HepG2 (cell line): ENCODE results near the gene ZCCHC3. TPM values are rescaled to one million over a fixed set of nuclear protein-coding genes. Genes with fewer than 3 reads are reported as not detected.
A peak's percentile ranks its signal among the peaks of the same experiment; 100 is the strongest.

Experiments
- ATRX ChIP-seq: sonication (generic); formaldehyde crosslinking; IDR thresholded peaks from 2 replicates; pipeline ENCODE4 v1.4.0; 2020; ENCODE audit warnings: missing genetic modification reagents, borderline replicate concordance
- CC2D1A ChIP-seq: sonication (generic); formaldehyde crosslinking; IDR thresholded peaks from 2 replicates; pipeline ENCODE4 v1.8.1; 2023; ENCODE audit warnings: mild to moderate bottlenecking, missing genetic modification reagents
- FOXJ3 ChIP-seq: sonication (generic); formaldehyde crosslinking; IDR thresholded peaks from 2 replicates; pipeline ENCODE4 v1.4.0; 2020; ENCODE audit warnings: missing genetic modification reagents, mild to moderate bottlenecking, borderline replicate concordance
- HNRNPH1 ChIP-seq: fragments of 200-400 bp; formaldehyde crosslinking; optimal IDR thresholded peaks from 2 replicates; pipeline ENCODE3; 2017; ENCODE audit warnings: mild to moderate bottlenecking, low read depth, low read length
- PAWR ChIP-seq: sonication (generic); formaldehyde crosslinking; IDR thresholded peaks from 2 replicates; pipeline ENCODE4 v1.4.0; 2020; ENCODE audit warnings: missing genetic modification reagents, mild to moderate bottlenecking, borderline replicate concordance
- RBM22 ChIP-seq: fragments of 200-400 bp; formaldehyde crosslinking; optimal IDR thresholded peaks from 2 replicates; pipeline ENCODE3; 2017; ENCODE audit warnings: mild to moderate bottlenecking, low read length, moderate library complexity
- XBP1 ChIP-seq: sonication (generic); formaldehyde crosslinking; IDR thresholded peaks from 2 replicates; pipeline ENCODE4 v1.5.0; 2020; ENCODE audit warnings: missing genetic modification reagents
- YY1 ChIP-seq: IDR thresholded peaks from 2 replicates; pipeline ENCODE4 v1.6.1; 2011; ENCODE audit warnings: low read length, low read depth, moderate library complexity, mild to moderate bottlenecking; ENCODE audit not compliant: insufficient read depth, insufficient replicate concordance
- ZFY ChIP-seq: sonication (generic); formaldehyde crosslinking; IDR thresholded peaks from 2 replicates; pipeline ENCODE4 v1.4.0; 2020; ENCODE audit warnings: missing genetic modification reagents
- ZKSCAN5 ChIP-seq: sonication (generic); formaldehyde crosslinking; IDR thresholded peaks from 2 replicates; pipeline ENCODE4 v1.5.1; 2020; ENCODE audit warnings: mild to moderate bottlenecking, missing genetic modification reagents
- ZNF138 ChIP-seq: sonication (generic); formaldehyde crosslinking; IDR thresholded peaks from 2 replicates; pipeline ENCODE4 v1.5.0; 2020; ENCODE audit warnings: mild to moderate bottlenecking, low read depth, missing genetic modification reagents
- ZNF205 ChIP-seq: IDR thresholded peaks from 2 replicates; pipeline ENCODE4 v1.6.1; 2018; ENCODE audit warnings: missing biosample characterization, missing genetic modification reagents
- ZNF224 ChIP-seq: sonication (generic); formaldehyde crosslinking; IDR thresholded peaks from 2 replicates; pipeline ENCODE4 v1.5.0; 2020; ENCODE audit warnings: mild to moderate bottlenecking, missing genetic modification reagents
- ZNF256 ChIP-seq: sonication (generic); formaldehyde crosslinking; conservative IDR thresholded peaks from 2 replicates; pipeline ENCODE4 v1.4.0; 2020; ENCODE audit warnings: missing genetic modification reagents
- ZNF263 ChIP-seq: sonication (generic); formaldehyde crosslinking; IDR thresholded peaks from 2 replicates; pipeline ENCODE4 v1.4.0; 2020; ENCODE audit warnings: missing genetic modification reagents
- ZNF264 ChIP-seq: sonication (generic); formaldehyde crosslinking; IDR thresholded peaks from 2 replicates; pipeline ENCODE4 v1.4.0; 2020; ENCODE audit warnings: missing genetic modification reagents
- ZNF644 ChIP-seq: IDR thresholded peaks from 2 replicates; pipeline ENCODE4 v1.6.1; 2016; ENCODE audit warnings: low read depth
- ZNF737 ChIP-seq: sonication (generic); formaldehyde crosslinking; IDR thresholded peaks from 2 replicates; pipeline ENCODE4 v1.5.0; 2020; ENCODE audit warnings: missing genetic modification reagents, mild to moderate bottlenecking, borderline replicate concordance
- ZNF883 ChIP-seq: sonication (generic); formaldehyde crosslinking; IDR thresholded peaks from 2 replicates; pipeline ENCODE4 v1.5.1; 2020; ENCODE audit warnings: mild to moderate bottlenecking, missing genetic modification reagents; ENCODE audit errors: not compliant biosample characterization
- ZSCAN29 ChIP-seq: sonication (generic); formaldehyde crosslinking; conservative IDR thresholded peaks from 2 replicates; pipeline ENCODE4 v1.4.0; 2020; ENCODE audit warnings: mild to moderate bottlenecking, missing genetic modification reagents
- ZSCAN30 ChIP-seq: sonication (generic); formaldehyde crosslinking; IDR thresholded peaks from 2 replicates; pipeline ENCODE4 v1.5.0; 2020; ENCODE audit warnings: mild to moderate bottlenecking, missing genetic modification reagents
- polyA plus RNA-seq, 8 experiments: library from polyadenylated mRNA; depleted of rRNA in 3 of 8; stranded (reverse) in 7 of 8; unstranded in 1 of 8; fragments of >200 nt; fragmentation: Illumina TruSeq in 4 of 8; extraction: Trizol in 4 of 8; gene quantifications; 2 replicates each; pipeline versions ENCODE4 v1.2.1 to v1.2.3, GENCODE V29; 2011 to 2016; ENCODE audit warnings: low read depth in 4 of 8, missing spikeins in 1 of 8, mixed read lengths in 1 of 8; ENCODE audit not compliant: insufficient read depth in 1 of 8
- total RNA-seq, 5 experiments: library from RNA; depleted of rRNA; stranded (reverse); fragments of >200 nt; fragmentation: Illumina TruSeq; extraction: Trizol; gene quantifications; 2 replicates each; pipeline ENCODE4 v1.2.3, GENCODE V29; 2016; ENCODE audit warnings: low read depth in 1 of 5
- TF ChIP-seq, protein P1 (sequence below): IDR thresholded peaks from 2 replicates; pipeline ENCODE4 v1.6.1; 2018; ENCODE audit warnings: missing genetic modification reagents
- TF ChIP-seq, protein P2 (sequence below): sonication (generic); formaldehyde crosslinking; IDR thresholded peaks from 2 replicates; pipeline ENCODE4 v1.4.0; 2020; ENCODE audit warnings: mild to moderate bottlenecking, missing genetic modification reagents
- TF ChIP-seq, protein P3 (sequence below): sonication (generic); formaldehyde crosslinking; IDR thresholded peaks from 2 replicates; pipeline ENCODE4 v1.5.0; 2020; ENCODE audit warnings: missing genetic modification reagents, mild to moderate bottlenecking, borderline replicate concordance

Gene ZCCHC3
- total and polyA plus RNA-seq, 2 of the 13 experiments (the other 11 are each of a cell fraction or from before 2014, with no cell fraction given), result 46.6 to 63.0 TPM

DNA sequence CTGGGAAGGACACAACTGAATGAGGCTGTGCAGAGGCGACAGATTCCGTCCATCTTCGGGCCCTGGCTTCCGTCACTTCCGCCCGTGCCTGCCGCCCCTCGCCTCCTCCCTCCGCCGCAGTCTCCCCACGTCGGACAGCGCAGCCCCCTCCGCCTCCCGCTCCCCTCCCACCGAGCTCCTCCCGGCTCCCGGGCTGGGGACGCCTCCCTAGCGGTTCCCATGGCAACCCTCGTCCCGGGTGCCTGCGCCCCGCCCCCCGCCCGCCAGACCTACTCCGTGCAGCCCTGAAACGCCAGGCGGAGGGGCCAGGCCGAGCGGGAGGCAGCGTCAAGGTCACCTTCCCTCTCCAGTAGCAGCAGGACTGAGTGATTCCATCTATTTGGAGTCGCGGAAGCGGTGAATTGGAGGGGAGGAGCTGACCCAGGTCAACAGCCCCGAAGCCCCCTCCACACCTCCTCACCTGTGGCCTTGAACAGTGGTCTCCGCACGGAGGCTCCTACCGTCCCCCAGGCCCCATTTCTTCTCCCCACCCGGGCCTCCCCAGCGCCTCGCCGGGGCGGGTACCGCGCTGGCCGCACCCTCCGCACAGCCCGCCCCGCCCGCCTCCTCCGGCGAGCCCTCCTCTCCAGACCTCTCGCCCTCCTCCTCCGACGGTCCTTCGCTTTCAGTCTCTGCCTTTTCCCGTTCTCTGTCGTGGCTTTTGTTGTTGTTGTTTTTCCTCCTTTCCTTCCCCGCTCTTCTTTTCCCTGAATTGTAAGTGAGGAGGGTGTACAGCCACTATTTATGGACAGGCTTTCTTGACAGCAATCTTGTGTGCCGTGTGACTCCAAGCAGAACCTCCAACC, 50.5 kb downstream of the ZCCHC3 start (continued):
- TF ChIP-seq, protein P1, sequence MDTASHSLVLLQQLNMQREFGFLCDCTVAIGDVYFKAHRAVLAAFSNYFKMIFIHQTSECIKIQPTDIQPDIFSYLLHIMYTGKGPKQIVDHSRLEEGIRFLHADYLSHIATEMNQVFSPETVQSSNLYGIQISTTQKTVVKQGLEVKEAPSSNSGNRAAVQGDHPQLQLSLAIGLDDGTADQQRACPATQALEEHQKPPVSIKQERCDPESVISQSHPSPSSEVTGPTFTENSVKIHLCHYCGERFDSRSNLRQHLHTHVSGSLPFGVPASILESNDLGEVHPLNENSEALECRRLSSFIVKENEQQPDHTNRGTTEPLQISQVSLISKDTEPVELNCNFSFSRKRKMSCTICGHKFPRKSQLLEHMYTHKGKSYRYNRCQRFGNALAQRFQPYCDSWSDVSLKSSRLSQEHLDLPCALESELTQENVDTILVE (CRISPR knock-in tag), result peak; percentile 100
- TF ChIP-seq PAWR, result no peak; the same call in 1 of the 2 replicates
- TF ChIP-seq FOXJ3, result peak; percentile 76; the same call in 1 of the 2 replicates
- no peak for TF ChIP-seq ZKSCAN5
- TF ChIP-seq YY1, result peak; percentile 79
- no peak for TF ChIP-seq ZNF737
- TF ChIP-seq, protein P2, sequence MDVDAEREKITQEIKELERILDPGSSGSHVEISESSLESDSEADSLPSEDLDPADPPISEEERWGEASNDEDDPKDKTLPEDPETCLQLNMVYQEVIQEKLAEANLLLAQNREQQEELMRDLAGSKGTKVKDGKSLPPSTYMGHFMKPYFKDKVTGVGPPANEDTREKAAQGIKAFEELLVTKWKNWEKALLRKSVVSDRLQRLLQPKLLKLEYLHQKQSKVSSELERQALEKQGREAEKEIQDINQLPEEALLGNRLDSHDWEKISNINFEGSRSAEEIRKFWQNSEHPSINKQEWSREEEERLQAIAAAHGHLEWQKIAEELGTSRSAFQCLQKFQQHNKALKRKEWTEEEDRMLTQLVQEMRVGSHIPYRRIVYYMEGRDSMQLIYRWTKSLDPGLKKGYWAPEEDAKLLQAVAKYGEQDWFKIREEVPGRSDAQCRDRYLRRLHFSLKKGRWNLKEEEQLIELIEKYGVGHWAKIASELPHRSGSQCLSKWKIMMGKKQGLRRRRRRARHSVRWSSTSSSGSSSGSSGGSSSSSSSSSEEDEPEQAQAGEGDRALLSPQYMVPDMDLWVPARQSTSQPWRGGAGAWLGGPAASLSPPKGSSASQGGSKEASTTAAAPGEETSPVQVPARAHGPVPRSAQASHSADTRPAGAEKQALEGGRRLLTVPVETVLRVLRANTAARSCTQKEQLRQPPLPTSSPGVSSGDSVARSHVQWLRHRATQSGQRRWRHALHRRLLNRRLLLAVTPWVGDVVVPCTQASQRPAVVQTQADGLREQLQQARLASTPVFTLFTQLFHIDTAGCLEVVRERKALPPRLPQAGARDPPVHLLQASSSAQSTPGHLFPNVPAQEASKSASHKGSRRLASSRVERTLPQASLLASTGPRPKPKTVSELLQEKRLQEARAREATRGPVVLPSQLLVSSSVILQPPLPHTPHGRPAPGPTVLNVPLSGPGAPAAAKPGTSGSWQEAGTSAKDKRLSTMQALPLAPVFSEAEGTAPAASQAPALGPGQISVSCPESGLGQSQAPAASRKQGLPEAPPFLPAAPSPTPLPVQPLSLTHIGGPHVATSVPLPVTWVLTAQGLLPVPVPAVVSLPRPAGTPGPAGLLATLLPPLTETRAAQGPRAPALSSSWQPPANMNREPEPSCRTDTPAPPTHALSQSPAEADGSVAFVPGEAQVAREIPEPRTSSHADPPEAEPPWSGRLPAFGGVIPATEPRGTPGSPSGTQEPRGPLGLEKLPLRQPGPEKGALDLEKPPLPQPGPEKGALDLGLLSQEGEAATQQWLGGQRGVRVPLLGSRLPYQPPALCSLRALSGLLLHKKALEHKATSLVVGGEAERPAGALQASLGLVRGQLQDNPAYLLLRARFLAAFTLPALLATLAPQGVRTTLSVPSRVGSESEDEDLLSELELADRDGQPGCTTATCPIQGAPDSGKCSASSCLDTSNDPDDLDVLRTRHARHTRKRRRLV, result peak; percentile 94; the same call in 1 of the 2 replicates
- TF ChIP-seq HNRNPH1, result peak; percentile 87
- TF ChIP-seq ZSCAN30 (CRISPR knock-in tag), result no peak
- 0 out of 2 replicates have a peak, but pooled peaks have one; percentile 94 for TF ChIP-seq CC2D1A (CRISPR knock-in tag)
- TF ChIP-seq ZNF138, result peak; percentile 86; the same call in 1 of the 2 replicates
- TF ChIP-seq ZSCAN29, result peak; percentile 95; the same call in 1 of the 2 replicates
- peak; percentile 82; the same call in 1 of the 2 replicates for TF ChIP-seq ZNF256 (CRISPR knock-in tag)
- 0 out of 2 replicates have a peak, but pooled peaks have one; percentile 63 for TF ChIP-seq XBP1 (CRISPR knock-in tag)
- TF ChIP-seq ZNF205 (CRISPR knock-in tag), result peak; percentile 90
- TF ChIP-seq ZNF644 (CRISPR knock-in tag), result peak; percentile 64
- TF ChIP-seq ZFY (CRISPR knock-in tag), result peak; percentile 85
- peak; percentile 93 for TF ChIP-seq ZNF263 (CRISPR knock-in tag)
- peak; percentile 91 for TF ChIP-seq RBM22
- TF ChIP-seq ZNF883 (CRISPR knock-in tag), result peak; percentile 92
- no peak for TF ChIP-seq ATRX (CRISPR knock-in tag)
- TF ChIP-seq ZNF224 (CRISPR knock-in tag), result no peak
- TF ChIP-seq ZNF264 (CRISPR knock-in tag), result peak; percentile 98
- TF ChIP-seq, protein P3, sequence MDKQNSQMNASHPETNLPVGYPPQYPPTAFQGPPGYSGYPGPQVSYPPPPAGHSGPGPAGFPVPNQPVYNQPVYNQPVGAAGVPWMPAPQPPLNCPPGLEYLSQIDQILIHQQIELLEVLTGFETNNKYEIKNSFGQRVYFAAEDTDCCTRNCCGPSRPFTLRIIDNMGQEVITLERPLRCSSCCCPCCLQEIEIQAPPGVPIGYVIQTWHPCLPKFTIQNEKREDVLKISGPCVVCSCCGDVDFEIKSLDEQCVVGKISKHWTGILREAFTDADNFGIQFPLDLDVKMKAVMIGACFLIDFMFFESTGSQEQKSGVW (CRISPR knock-in tag), result no peak
